Measurements from ENCODE around the gene CFDP1.

CFDP1 gene

DNA sequence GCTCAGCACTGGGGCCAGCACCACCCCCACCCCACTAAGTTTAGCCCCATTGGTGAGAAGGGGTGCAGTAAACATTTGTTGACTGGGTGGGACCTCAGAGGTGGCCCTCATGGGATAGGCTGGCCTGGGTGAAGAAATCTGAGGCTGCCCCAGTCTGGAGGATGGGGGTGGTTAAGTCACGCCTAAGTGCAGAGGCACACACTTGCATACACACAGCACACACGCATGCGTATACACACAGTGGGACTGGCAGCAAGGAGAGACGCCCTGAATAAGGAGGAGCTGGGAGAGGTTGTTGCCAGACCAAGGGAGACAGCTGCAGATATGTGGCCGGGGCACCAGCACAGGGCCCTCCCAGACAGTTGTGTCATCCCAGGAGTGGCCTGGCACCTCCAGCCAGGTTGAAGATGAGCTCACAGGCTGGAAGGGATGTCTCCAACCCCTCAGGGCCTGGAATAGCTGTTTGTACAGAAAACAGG, 178.9 kb downstream of the CFDP1 start (continued):
- TF ChIP-seq, protein P1, sequence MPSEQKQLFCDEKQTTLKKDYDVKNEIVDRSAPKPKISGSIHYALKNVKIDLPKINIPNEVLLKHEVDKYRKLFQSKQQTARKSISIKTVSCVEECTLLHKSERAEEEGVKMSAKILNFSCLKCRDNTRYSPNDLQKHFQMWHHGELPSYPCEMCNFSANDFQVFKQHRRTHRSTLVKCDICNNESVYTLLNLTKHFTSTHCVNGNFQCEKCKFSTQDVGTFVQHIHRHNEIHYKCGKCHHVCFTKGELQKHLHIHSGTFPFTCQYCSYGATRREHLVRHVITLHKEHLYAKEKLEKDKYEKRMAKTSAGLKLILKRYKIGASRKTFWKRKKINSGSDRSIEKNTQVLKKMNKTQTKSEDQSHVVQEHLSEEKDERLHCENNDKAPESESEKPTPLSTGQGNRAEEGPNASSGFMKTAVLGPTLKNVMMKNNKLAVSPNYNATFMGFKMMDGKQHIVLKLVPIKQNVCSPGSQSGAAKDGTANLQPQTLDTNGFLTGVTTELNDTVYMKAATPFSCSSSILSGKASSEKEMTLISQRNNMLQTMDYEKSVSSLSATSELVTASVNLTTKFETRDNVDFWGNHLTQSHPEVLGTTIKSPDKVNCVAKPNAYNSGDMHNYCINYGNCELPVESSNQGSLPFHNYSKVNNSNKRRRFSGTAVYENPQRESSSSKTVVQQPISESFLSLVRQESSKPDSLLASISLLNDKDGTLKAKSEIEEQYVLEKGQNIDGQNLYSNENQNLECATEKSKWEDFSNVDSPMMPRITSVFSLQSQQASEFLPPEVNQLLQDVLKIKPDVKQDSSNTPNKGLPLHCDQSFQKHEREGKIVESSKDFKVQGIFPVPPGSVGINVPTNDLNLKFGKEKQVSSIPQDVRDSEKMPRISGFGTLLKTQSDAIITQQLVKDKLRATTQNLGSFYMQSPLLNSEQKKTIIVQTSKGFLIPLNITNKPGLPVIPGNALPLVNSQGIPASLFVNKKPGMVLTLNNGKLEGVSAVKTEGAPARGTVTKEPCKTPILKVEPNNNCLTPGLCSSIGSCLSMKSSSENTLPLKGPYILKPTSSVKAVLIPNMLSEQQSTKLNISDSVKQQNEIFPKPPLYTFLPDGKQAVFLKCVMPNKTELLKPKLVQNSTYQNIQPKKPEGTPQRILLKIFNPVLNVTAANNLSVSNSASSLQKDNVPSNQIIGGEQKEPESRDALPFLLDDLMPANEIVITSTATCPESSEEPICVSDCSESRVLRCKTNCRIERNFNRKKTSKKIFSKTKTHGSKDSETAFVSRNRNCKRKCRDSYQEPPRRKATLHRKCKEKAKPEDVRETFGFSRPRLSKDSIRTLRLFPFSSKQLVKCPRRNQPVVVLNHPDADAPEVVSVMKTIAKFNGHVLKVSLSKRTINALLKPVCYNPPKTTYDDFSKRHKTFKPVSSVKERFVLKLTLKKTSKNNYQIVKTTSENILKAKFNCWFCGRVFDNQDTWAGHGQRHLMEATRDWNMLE (tag by site-specific recombination; conservative IDR thresholded peaks at IDR 0.05; ENCODE audit: low read depth) = no peak
- no peak for TF ChIP-seq YY2 (tag by site-specific recombination; IDR thresholded peaks at IDR 0.05)
- peak; percentile 87 for TF ChIP-seq ZNF394 (tag by site-specific recombination; IDR thresholded peaks at IDR 0.05; ENCODE audit: borderline replicate concordance)
- no peak for TF ChIP-seq ZNF747 (tag by site-specific recombination; IDR thresholded peaks at IDR 0.05)
- peak; percentile 42; the same call in 1 of the 2 replicates for TF ChIP-seq ZBTB17 (tag by site-specific recombination; IDR thresholded peaks at IDR 0.05)
- no peak for TF ChIP-seq ZNF157 (tag by site-specific recombination; IDR thresholded peaks at IDR 0.05)
- no peak for TF ChIP-seq ZNF561 (tag by site-specific recombination; IDR thresholded peaks at IDR 0.05; ENCODE audit: borderline replicate concordance)
- TF ChIP-seq ZNF138 (tag by site-specific recombination; IDR thresholded peaks at IDR 0.05; ENCODE audit: borderline replicate concordance) = no peak
- no peak for TF ChIP-seq ZNF391 (tag by site-specific recombination; IDR thresholded peaks at IDR 0.05; ENCODE audit: borderline replicate concordance, low read depth)
- no peak for TF ChIP-seq ZNF677 (tag by site-specific recombination; IDR thresholded peaks at IDR 0.05)
- TF ChIP-seq, protein P2, sequence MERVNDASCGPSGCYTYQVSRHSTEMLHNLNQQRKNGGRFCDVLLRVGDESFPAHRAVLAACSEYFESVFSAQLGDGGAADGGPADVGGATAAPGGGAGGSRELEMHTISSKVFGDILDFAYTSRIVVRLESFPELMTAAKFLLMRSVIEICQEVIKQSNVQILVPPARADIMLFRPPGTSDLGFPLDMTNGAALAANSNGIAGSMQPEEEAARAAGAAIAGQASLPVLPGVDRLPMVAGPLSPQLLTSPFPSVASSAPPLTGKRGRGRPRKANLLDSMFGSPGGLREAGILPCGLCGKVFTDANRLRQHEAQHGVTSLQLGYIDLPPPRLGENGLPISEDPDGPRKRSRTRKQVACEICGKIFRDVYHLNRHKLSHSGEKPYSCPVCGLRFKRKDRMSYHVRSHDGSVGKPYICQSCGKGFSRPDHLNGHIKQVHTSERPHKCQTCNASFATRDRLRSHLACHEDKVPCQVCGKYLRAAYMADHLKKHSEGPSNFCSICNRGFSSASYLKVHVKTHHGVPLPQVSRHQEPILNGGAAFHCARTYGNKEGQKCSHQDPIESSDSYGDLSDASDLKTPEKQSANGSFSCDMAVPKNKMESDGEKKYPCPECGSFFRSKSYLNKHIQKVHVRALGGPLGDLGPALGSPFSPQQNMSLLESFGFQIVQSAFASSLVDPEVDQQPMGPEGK (tag by site-specific recombination; IDR thresholded peaks at IDR 0.05) = no peak
- TF ChIP-seq, protein P3, sequence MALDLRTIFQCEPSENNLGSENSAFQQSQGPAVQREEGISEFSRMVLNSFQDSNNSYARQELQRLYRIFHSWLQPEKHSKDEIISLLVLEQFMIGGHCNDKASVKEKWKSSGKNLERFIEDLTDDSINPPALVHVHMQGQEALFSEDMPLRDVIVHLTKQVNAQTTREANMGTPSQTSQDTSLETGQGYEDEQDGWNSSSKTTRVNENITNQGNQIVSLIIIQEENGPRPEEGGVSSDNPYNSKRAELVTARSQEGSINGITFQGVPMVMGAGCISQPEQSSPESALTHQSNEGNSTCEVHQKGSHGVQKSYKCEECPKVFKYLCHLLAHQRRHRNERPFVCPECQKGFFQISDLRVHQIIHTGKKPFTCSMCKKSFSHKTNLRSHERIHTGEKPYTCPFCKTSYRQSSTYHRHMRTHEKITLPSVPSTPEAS (tag by site-specific recombination; IDR thresholded peaks at IDR 0.05) = peak; percentile 68

DNA sequence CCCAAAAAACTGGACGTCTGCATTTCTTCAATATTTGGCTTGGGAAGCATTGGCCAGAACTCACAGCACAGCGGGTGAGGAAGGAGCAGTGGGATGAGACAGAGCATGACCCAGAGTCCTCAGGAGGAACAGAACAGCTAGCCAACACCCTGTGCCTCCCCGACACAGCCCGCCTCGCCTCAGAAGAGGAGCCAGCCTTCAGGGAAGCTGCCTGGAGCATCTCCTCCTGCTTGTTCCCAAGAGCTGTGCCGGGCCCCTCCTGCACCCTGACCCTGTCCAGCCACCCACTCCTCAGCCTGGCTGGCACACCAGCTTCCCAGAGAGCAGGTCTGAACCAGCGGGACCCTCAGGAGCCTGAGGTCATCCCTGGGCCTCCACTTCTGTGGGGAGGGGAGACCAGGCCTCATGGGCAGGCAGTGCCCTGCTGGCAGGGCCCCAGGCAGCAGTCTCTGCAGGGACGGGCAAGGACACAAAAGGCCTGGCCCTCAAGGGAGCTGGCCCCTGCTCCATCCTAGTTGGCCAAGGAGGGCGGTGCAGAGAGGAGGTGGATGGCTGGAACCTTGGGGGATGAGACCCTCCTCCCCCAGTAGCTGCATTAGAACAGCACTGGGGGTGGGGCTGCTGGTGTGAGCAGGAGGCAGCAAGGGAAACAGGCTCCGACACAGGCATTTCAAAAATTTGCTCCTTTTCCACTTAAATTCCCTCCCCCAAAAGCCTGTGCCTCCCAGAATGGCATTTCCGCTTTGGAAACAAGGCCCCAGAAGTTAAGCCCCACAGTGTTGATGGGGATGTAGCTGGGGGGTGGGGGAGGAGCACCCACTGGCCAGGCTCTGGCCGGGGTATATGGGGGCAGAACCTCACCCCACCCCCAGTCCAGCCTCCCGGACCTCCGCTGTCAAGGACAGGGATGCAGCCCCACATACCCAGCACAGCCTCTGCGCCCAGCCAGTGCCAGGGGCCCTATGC, 180.1 kb downstream of the CFDP1 start:
- ChIA-PET CTCF (interaction anchor here (0.8 kb wide), 1 partner anchor 20 kb away, joined by 3 read pairs; no protein-coding TSS in a partner anchor), POLR2A (interaction anchor here (1.5 kb wide), 1 partner anchor 8 kb away, joined by 9 read pairs; no protein-coding TSS in a partner anchor)
- H3K36me3 ChIP-seq (ENCODE audit: control insufficient read depth in 2 of 2, insufficient read depth in 1 of 2, low read length in 2 of 2) = peaks cover 0 to 5% of the 10 kb centered on the region in 2 experiments; a peak in 1 of 3 replicates
- peaks cover 10% of the 10 kb centered on the region for H3K4me1 ChIP-seq (ENCODE audit: control insufficient read depth, insufficient read depth, low read length)
- peak; percentile 46; the same call in 1 of the 2 replicates for TF ChIP-seq ZIC2 (tag by site-specific recombination; IDR thresholded peaks at IDR 0.05)
- TF ChIP-seq, protein P4, sequence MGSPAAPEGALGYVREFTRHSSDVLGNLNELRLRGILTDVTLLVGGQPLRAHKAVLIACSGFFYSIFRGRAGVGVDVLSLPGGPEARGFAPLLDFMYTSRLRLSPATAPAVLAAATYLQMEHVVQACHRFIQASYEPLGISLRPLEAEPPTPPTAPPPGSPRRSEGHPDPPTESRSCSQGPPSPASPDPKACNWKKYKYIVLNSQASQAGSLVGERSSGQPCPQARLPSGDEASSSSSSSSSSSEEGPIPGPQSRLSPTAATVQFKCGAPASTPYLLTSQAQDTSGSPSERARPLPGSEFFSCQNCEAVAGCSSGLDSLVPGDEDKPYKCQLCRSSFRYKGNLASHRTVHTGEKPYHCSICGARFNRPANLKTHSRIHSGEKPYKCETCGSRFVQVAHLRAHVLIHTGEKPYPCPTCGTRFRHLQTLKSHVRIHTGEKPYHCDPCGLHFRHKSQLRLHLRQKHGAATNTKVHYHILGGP (tag by site-specific recombination; IDR thresholded peaks at IDR 0.05) = no peak
- no peak overlapping the region for H3K4me3 ChIP-seq (ENCODE audit: low read depth, low read length)
- no peak overlapping the region for H3K27ac ChIP-seq (ENCODE audit: extremely low read depth, low read depth, low read length)
- H3K9me3 ChIP-seq (ENCODE audit: control insufficient read depth, insufficient read depth, low read depth, low read length) = no peaks in the 10 kb centered on the region
